MG63 (cell line): ENCODE data around the gene KIRREL3. TPM values are rescaled to one million over a fixed set of nuclear protein-coding genes. Genes with fewer than 3 reads are reported as not detected.

Experiments used
- DNase-seq: peaks from one replicate; pipeline ENCODE4 v3.0.0-alpha.2; 2020
- H3K27me3 ChIP-seq: fragments of 250-450 bp; sonication (Bioruptor Pico); 2 replicates; pipeline ENCODE4 v1.5.1; 2020; ENCODE audit warnings: mild to moderate bottlenecking, moderate library complexity
- H3K36me3 ChIP-seq: fragments of 250-450 bp; sonication (Bioruptor Pico); 2 replicates; pipeline ENCODE4 v1.5.1; 2020; ENCODE audit warnings: mild to moderate bottlenecking, moderate library complexity
- H3K4me3 ChIP-seq: fragments of 250-450 bp; sonication (Bioruptor Pico); 2 replicates; pipeline ENCODE4 v1.5.1; 2020; ENCODE audit warnings: mild to moderate bottlenecking, moderate library complexity
- H3K9me3 ChIP-seq: fragments of 250-450 bp; sonication (Bioruptor Pico); 2 replicates; pipeline ENCODE4 v1.5.1; 2020; ENCODE audit warnings: mild to moderate bottlenecking, moderate library complexity
- total RNA-seq: library from RNA; depleted of rRNA; stranded (reverse); fragments of >200 nt; shearing (Covaris generic); gene quantifications from 2 replicates; pipeline ENCODE4 v1.2.3, GENCODE V29; 2014; ENCODE audit warnings: low replicate concordance

The KIRREL3 gene
- total RNA-seq, 1 experiment from 2014 or later = 11.7 TPM

- Histone ChIP-seq H3K36me3 (no peaks in the 10 kb centered on the region), H3K4me3 (no peak overlapping the region), H3K9me3 (no peaks in the 10 kb centered on the region), H3K27me3 (no peaks in the 10 kb centered on the region)
- DNase-seq = no peak
Observed at GRCh38 chr11:126547691-126548090, 452.9 kb downstream of the KIRREL3 start.

DNA sequence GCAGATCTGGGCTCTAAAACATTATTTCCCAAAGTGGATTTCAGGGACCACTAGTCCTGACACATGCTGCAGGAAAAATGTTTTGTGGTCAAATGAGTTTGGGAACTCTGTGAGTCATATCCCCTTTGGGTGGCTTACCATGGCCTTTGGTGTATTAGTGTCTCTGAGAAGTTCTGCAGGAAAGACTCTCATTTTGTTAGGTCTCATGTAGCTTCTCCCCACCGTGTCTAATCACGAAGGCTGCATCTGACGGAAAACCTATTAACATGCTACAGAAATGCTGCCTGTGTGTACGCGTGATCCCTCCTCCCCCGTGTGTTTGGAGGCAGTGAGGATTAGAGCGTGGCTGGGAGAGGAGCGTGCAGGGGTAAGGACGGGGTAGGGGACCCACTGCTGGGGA is 453.4 kb downstream of the KIRREL3 start:
- DNase-seq = no peak
- Histone ChIP-seq H3K36me3 (no peaks in the 10 kb centered on the region), H3K9me3 (no peaks in the 10 kb centered on the region), H3K4me3 (no peak overlapping the region), H3K27me3 (no peaks in the 10 kb centered on the region)

- no peaks in the 10 kb centered on the region for H3K9me3 ChIP-seq
- no peak for DNase-seq
- no peak overlapping the region for H3K4me3 ChIP-seq
Observed at GRCh38 chr11:126546694-126547093, 453.9 kb downstream of the KIRREL3 start.

DNA sequence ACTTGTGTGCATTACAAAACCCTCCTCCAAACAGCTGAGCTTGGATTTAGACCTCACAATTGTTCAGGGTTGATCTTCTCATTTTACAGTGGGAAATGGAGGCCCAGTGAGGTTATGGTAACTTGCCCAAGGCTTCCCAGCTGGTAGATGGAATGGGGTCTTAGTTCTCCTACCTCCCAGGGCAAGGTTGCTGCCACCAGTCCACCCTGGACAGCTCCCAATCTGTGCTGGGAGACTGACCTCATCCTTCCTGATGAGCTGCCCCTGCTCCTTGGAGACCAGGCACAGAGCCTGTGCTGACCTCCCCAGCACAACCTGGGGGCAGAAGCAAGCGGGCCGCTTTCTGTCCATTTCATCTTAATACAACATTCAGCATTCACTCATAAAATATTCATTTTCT is 454.4 kb downstream of the KIRREL3 start:
- Histone ChIP-seq H3K27me3 (no peaks in the 10 kb centered on the region), H3K4me3 (no peak overlapping the region), H3K9me3 (no peaks in the 10 kb centered on the region), H3K36me3 (no peaks in the 10 kb centered on the region)
- no peak for DNase-seq

More at GRCh38 chr11:126546694-126547093, 453.9 kb downstream of the KIRREL3 start:
- H3K36me3 ChIP-seq = no peaks in the 10 kb centered on the region
- H3K27me3 ChIP-seq = no peaks in the 10 kb centered on the region

GRCh38 chr11:126545057-126545555 is 455.5 kb downstream of the KIRREL3 start:
- no peaks in the 10 kb centered on the region for H3K9me3 ChIP-seq
- no peak overlapping the region for H3K4me3 ChIP-seq
- no peaks in the 10 kb centered on the region for H3K36me3 ChIP-seq
- no peak for DNase-seq
- H3K27me3 ChIP-seq = no peaks in the 10 kb centered on the region

DNA sequence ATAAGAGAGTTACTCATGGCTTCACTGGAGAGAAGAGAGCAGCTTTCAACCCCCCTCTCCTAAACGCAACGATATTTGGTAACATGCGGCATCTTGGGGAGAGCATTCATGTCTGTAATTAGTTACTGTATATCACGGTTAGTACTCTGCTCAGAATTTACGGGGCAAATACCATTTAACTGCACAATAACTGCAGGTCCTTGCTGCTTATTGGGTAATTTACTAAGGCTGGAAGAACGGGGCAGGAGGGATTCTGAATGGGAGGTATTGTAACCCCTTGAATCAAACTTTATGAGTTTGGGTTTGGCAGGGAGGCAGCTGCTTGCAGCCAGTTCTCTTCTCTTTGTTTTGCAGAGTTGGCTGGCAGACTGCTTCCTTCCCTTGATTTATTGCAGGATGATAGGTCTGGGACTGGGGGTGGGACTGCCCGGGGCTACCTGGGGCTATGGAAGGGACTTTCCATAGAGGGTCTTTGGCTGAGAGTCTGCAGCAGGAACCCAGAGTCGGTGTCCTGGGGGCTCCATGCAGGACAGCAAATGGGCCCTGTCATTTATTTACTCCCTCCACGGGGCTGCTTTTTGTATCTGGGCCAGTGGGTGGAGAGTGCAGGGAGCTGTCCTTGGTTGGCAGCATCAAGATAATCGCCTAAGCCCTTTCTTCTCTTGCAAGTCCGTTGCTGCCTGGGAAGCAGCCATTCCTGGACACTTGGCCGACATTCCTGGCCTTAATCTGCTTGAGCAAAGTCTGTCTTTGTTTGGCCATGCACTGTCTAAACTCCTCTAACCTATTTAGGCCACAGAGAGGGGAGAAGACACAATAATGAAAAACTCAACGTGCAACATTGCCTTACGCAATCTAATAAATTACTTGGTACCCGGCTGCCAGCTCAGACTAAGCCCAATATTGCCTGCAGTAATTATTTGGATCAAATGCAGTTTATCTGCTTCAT is 456.2 kb downstream of the KIRREL3 start:
- H3K27me3 ChIP-seq = no peaks in the 10 kb centered on the region
- peak; percentile 39 for DNase-seq
- no peaks in the 10 kb centered on the region for H3K9me3 ChIP-seq
- H3K4me3 ChIP-seq = no peak overlapping the region
- H3K36me3 ChIP-seq = no peaks in the 10 kb centered on the region

GRCh38 chr11:126543691-126544090 is 456.9 kb downstream of the KIRREL3 start:
- DNase-seq = peak; percentile 6
- H3K36me3 ChIP-seq = no peaks in the 10 kb centered on the region
- no peak overlapping the region for H3K4me3 ChIP-seq
- H3K9me3 ChIP-seq = no peaks in the 10 kb centered on the region
- no peaks in the 10 kb centered on the region for H3K27me3 ChIP-seq

DNA sequence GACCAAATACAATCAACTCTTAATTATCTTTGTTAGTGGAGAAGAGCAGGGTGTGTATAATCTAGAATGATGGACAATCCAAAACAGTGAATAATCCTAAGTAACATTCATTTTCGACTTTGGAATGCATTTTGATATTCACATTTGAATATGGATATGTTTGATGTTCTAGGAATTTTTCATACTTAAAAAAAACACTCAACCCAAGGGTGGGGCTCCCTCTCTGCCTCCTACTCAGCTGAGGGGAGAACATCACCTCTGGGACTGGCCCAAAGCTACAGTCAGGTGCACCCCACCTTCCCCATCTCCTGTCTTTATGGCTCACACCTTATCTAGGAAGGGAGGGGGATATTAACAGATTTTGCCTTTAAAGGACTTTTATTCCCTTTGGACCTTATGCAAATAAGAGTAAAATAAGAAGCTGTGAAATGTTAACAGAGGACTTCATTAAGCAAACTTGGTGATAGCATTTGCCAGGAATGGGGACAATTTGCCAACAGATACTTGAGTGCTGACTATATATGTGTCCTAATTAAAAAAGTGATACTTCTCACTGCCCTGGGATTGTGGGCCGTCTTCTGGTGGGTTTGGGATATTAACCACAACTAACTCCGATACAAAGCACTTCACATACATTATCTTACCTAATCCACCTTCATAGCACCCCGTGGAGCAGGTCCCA is 458.1 kb downstream of the KIRREL3 start:
- no peak overlapping the region for H3K4me3 ChIP-seq
- DNase-seq = no peak

DNA sequence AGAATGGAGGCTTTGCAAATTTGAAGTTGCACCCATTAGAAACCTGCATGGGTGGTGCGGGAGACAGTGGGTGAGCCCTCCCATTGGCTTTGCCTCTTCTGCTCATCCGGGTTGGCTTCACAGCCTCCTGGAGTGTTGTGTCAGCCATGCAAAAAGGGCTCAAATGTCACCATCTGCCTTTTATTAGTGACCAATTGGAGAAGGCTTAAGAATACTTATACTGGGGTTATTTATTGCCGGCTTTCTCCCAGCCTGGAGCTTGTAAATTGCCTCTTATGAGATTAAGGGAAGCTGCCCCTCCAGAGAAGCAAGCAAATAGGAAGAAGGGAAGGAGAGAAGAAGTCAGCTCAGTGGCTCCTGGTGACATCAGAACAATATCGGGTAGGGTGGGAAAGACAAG is 462.5 kb downstream of the KIRREL3 start:
- Histone ChIP-seq H3K4me3 (no peak overlapping the region), H3K36me3 (no peaks in the 10 kb centered on the region), H3K27me3 (no peaks in the 10 kb centered on the region), H3K9me3 (no peaks in the 10 kb centered on the region)
- no peak for DNase-seq

More for the DNA sequence above, 458.1 kb downstream of the KIRREL3 start:
- H3K27me3 ChIP-seq = no peaks in the 10 kb centered on the region
- no peaks in the 10 kb centered on the region for H3K9me3 ChIP-seq
- no peaks in the 10 kb centered on the region for H3K36me3 ChIP-seq

DNA sequence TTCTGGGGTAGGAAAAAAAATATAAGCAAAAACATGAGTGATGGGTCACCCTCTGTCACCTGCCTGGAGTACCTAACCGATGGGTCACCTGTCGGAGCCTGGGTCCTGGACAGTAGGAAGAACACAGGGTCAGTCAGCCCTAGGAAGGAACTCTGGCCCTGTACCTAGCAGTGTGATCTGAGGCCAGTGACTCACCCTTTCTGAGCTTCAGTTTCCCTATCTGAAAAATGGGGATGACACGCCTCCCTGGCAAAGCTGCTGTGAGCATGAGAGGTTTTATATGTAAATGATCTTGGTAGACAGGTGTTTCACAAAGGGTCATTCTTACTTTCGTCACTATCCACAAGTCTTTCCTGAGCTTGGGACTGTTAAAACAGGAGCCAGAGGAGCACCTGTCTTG is 463.1 kb downstream of the KIRREL3 start:
- no peaks in the 10 kb centered on the region for H3K27me3 ChIP-seq
- H3K4me3 ChIP-seq = no peak overlapping the region
- no peaks in the 10 kb centered on the region for H3K9me3 ChIP-seq
- no peak for DNase-seq
- H3K36me3 ChIP-seq = no peaks in the 10 kb centered on the region

DNA sequence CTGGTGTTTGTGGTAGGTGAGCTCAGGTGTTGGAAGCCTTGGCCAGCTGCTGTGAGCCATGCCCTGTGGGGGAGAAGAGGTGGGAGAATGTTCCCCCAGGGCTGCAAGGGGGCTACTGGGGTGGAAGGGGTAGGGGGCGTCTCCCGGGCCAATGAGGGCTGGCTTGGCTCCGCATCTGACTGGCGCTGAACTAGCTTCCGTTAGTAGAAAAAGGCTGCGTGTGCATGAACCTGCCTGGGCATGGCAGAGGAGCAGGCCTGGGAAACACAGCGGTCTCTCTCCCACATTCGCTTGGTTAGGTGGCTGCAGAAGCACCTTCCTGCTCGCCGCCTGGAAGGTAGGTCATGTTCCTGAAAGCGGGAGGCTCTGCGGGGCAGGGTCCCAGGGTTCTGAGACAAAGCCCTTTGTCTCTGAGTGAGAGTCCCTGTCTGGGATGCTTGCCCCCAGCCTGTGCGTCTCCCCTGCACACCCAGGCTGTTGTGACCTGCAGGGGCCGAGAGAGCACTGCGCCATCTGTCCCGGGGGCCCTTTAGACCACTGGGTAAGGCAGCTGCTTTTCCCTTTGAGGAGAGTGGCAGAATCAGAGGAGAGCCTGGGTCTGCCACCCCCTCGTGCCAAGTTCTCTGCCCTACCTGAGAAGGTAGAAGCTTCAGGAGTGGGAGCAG is 466.3 kb downstream of the KIRREL3 start:
- Histone ChIP-seq H3K27me3 (no peaks in the 10 kb centered on the region), H3K36me3 (no peaks in the 10 kb centered on the region), H3K9me3 (no peaks in the 10 kb centered on the region), H3K4me3 (no peak overlapping the region)
- DNase-seq = no peak

DNA sequence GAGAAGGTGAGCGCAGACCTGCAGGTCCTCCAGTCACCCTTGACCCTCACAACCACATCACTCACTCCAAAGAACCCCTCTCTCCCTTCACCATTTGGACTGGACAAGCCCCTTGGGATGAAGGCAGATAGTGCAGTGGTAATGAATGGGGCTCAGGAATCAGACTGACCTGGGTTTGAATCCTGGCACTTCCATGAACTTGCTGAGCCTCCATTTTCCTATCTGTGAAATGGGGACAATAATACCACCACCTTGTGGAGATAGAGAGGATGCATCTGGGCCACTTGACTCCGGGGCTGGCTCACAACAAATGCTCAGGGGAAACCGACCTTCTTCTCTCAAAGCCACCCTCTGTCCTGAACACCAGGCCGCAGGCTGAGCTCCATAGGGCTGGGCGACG is 467.0 kb downstream of the KIRREL3 start:
- DNase-seq = no peak
- Histone ChIP-seq H3K36me3 (no peaks in the 10 kb centered on the region), H3K27me3 (no peaks in the 10 kb centered on the region), H3K4me3 (no peak overlapping the region), H3K9me3 (no peaks in the 10 kb centered on the region)

- no peak overlapping the region for H3K4me3 ChIP-seq
- no peaks in the 10 kb centered on the region for H3K27me3 ChIP-seq
- no peaks in the 10 kb centered on the region for H3K9me3 ChIP-seq
- no peak for DNase-seq
- no peaks in the 10 kb centered on the region for H3K36me3 ChIP-seq
Observed at GRCh38 chr11:126530416-126530815, 470.2 kb downstream of the KIRREL3 start.

- Histone ChIP-seq H3K27me3 (no peaks in the 10 kb centered on the region), H3K36me3 (no peaks in the 10 kb centered on the region), H3K4me3 (no peak overlapping the region), H3K9me3 (no peaks in the 10 kb centered on the region)
- no peak for DNase-seq
Observed at GRCh38 chr11:126529037-126529436, 471.5 kb downstream of the KIRREL3 start.

DNA sequence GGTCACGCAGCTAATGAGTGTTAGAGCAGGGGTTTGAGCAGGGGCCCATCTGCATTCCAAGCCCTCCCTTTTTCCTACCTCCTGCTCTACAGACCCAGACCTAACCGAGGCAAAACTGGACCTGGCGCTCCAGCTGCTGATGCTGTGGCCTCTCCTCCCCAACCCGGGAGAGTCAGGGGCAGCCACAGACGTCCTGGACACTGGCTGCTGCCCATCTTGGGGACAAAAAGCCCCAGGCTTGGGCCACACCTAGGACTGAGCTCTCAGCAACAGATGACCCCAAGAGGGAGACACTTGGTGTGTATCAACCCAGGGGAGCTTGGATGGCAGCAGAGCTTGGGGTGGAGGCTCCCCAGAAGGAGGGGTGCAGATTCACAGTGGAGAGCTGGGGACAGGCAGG is 472.5 kb downstream of the KIRREL3 start:
- DNase-seq = no peak
- no peaks in the 10 kb centered on the region for H3K36me3 ChIP-seq
- no peak overlapping the region for H3K4me3 ChIP-seq

GRCh38 chr11:126527651-126528050 is 472.9 kb downstream of the KIRREL3 start:
- DNase-seq = no peak
- no peaks in the 10 kb centered on the region for H3K9me3 ChIP-seq
- no peaks in the 10 kb centered on the region for H3K27me3 ChIP-seq
- no peaks in the 10 kb centered on the region for H3K36me3 ChIP-seq
- no peak overlapping the region for H3K4me3 ChIP-seq

More for the DNA sequence above, 472.5 kb downstream of the KIRREL3 start:
- Histone ChIP-seq H3K9me3 (no peaks in the 10 kb centered on the region), H3K27me3 (no peaks in the 10 kb centered on the region)

DNA sequence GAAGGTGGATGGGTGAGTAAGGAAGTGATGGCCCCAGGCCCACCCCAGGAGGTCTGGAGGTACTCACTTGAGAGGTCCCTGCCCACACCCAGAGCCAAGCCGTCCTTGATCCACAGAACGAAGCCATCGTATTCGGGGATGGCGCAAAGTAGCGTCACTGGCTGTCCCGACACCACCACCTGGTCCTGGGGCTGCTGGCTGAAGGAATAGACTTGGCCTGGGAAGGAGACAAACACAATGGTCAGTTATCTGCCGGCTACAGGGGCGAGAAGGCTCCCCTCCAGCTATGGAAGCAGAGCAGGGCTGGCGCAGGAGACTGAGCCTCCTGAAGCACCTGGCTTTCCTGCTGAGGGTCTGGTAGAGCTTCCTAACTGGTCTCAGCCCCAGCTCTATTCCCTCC is 474.1 kb downstream of the KIRREL3 start:
- H3K27me3 ChIP-seq = no peaks in the 10 kb centered on the region
- H3K4me3 ChIP-seq = no peak overlapping the region
- no peaks in the 10 kb centered on the region for H3K9me3 ChIP-seq
- H3K36me3 ChIP-seq = no peaks in the 10 kb centered on the region
- no peak for DNase-seq
